IMR-90 (cell line): ENCODE measurements around the gene FANCG. TPM values are rescaled to one million over a fixed set of nuclear protein-coding genes. Genes with fewer than 3 reads are reported as not detected.
A peak's percentile ranks its signal among the peaks of the same experiment; 100 is the strongest.

ENCODE experiments used
- ATAC-seq: fragments of 200-7000 bp; cut with Tn5 transposase; 2 replicates; pipeline ENCODE4 v1.9.1; 2020; ENCODE audit warnings: low read depth, mild to moderate bottlenecking, moderate library complexity
- BruUV-seq: library from RNA; stranded (reverse); fragments of 400-500 nt; replicated peaks from 2 replicates; lab custom pipeline; 2021; lab: Mats Ljungman, UMichigan
- CTCF ChIA-PET: fragments of 300-600 bp; formaldehyde crosslinking; extraction: SDS; loops from one replicate; lab custom pipeline; 2021; ENCODE audit warnings: antibody characterized with exemption; lab: Yijun Ruan, JAX
- POLR2A ChIA-PET: fragments of 300-600 bp; sonication (Branson Sonifier 250); formaldehyde crosslinking; loops from one replicate; lab custom pipeline; 2022; ENCODE audit warnings: antibody characterized with exemption; ENCODE audit not compliant: unreplicated experiment; lab: Charles Lee
- DNase-seq: peaks from one replicate; pipeline ENCODE4 v3.0.0; 2013
- H2AFZ ChIP-seq: replicated peaks from 2 replicates; pipeline ENCODE3; 2013; ENCODE audit warnings: low read length, mild to moderate bottlenecking; ENCODE audit not compliant: poor library complexity
- H2AK5ac ChIP-seq: 2 replicates; pipeline ENCODE4 v1.6.1; 2013; ENCODE audit warnings: low read depth, low read length, inconsistent platforms
- H2AK9ac ChIP-seq: replicated peaks from 2 replicates; pipeline ENCODE3; 2013; ENCODE audit warnings: mild to moderate bottlenecking, low read depth, low read length, moderate library complexity; ENCODE audit not compliant: poor library complexity
- H2BK120ac ChIP-seq: 2 replicates; pipeline ENCODE4 v1.6.1; 2013; ENCODE audit warnings: low read depth, low read length, inconsistent platforms
- H2BK15ac ChIP-seq: 3 replicates; pipeline ENCODE4 v1.6.1; 2013; ENCODE audit warnings: low read depth, low read length, inconsistent platforms
- H2BK20ac ChIP-seq: 2 replicates; pipeline ENCODE4 v1.6.1; 2013; ENCODE audit warnings: low read depth, mild to moderate bottlenecking, inconsistent platforms, low read length, moderate library complexity
- H2BK5ac ChIP-seq: 2 replicates; pipeline ENCODE4 v1.6.1; 2013; ENCODE audit warnings: mild to moderate bottlenecking, low read depth, low read length, inconsistent platforms; ENCODE audit not compliant: poor library complexity, severe bottlenecking
- H3K14ac ChIP-seq: replicated peaks from 2 replicates; pipeline ENCODE4 v1.6.1; 2013; ENCODE audit warnings: low read depth, low read length, inconsistent platforms
- H3K18ac ChIP-seq: 2 replicates; pipeline ENCODE4 v1.6.1; 2013; ENCODE audit warnings: low read depth, low read length, control low read depth
- H3K23ac ChIP-seq: 2 replicates; pipeline ENCODE4 v1.6.1; 2013; ENCODE audit warnings: low read depth, low read length, inconsistent platforms
- H3K27ac ChIP-seq: 2 replicates; pipeline ENCODE4 v1.5.1; 2013; ENCODE audit warnings: mild to moderate bottlenecking, control low read depth, low read length; ENCODE audit not compliant: insufficient read depth
- H3K27me3 ChIP-seq: 2 replicates; pipeline ENCODE4 v1.6.1; 2013; ENCODE audit warnings: low read length; ENCODE audit not compliant: control insufficient read depth, insufficient read depth
- H3K36me3 ChIP-seq: 2 replicates; pipeline ENCODE4 v1.6.1; 2013; ENCODE audit warnings: low read length, mixed read lengths; ENCODE audit not compliant: control insufficient read depth, insufficient read depth
- H3K4ac ChIP-seq: 2 replicates; pipeline ENCODE4 v1.6.1; 2013; ENCODE audit warnings: low read depth, low read length, inconsistent platforms
- H3K4me1 ChIP-seq: 2 replicates; pipeline ENCODE4 v1.6.1; 2013; ENCODE audit warnings: low read length, mixed read lengths; ENCODE audit not compliant: control insufficient read depth, insufficient read depth
- H3K4me2 ChIP-seq: 2 replicates; pipeline ENCODE4 v1.6.1; 2013; ENCODE audit warnings: low read depth, mild to moderate bottlenecking, control low read depth, low read length, moderate library complexity
- H3K4me3 ChIP-seq: 2 replicates; pipeline ENCODE4 v1.5.1; 2013; ENCODE audit warnings: low read depth, mild to moderate bottlenecking, control low read depth, low read length, moderate library complexity; ENCODE audit not compliant: insufficient read depth
- H3K56ac ChIP-seq: 2 replicates; pipeline ENCODE4 v1.6.1; 2013; ENCODE audit warnings: low read length, inconsistent platforms; ENCODE audit not compliant: insufficient read depth; ENCODE audit errors: extremely low read depth
- H3K79me1 ChIP-seq, 2 experiments: 2 replicates each; pipeline ENCODE4 v1.6.1; 2013; ENCODE audit warnings: low read length in 2 of 2, inconsistent platforms in 1 of 2, low read depth in 1 of 2
- H3K9ac ChIP-seq: 2 replicates; pipeline ENCODE4 v1.6.1; 2013; ENCODE audit warnings: low read depth, low read length, control low read depth
- H3K9me1 ChIP-seq: 2 replicates; pipeline ENCODE4 v1.6.1; 2013; ENCODE audit warnings: low read length, inconsistent platforms; ENCODE audit not compliant: insufficient read depth
- H3K9me3 ChIP-seq: 2 replicates; pipeline ENCODE4 v1.6.1; 2013; ENCODE audit warnings: low read length; ENCODE audit not compliant: control insufficient read depth, insufficient read depth
- H4K20me1 ChIP-seq: 2 replicates; pipeline ENCODE4 v1.6.1; 2013; ENCODE audit warnings: low read length, inconsistent platforms; ENCODE audit not compliant: insufficient read depth
- H4K5ac ChIP-seq: 2 replicates; pipeline ENCODE4 v1.6.1; 2013; ENCODE audit warnings: mild to moderate bottlenecking, low read depth, low read length, control low read depth
- H4K8ac ChIP-seq, 2 experiments: 2 replicates each; pipeline ENCODE4 v1.6.1; 2013; ENCODE audit warnings: low read depth in 2 of 2, low read length in 2 of 2, control low read depth in 1 of 2, inconsistent platforms in 1 of 2
- H4K91ac ChIP-seq: 2 replicates; pipeline ENCODE4 v1.6.1; 2013; ENCODE audit warnings: low read depth, low read length, inconsistent platforms; ENCODE audit not compliant: insufficient read depth
- BHLHE40 ChIP-seq: fragments of 150-350 bp; IDR thresholded peaks from 2 replicates; pipeline ENCODE4 v1.6.1; 2016; ENCODE audit warnings: mild to moderate bottlenecking, low read depth, low read length
- CEBPB ChIP-seq: IDR thresholded peaks from 2 replicates; pipeline ENCODE4 v1.6.1; 2012; ENCODE audit warnings: low read depth, low read length, improper control_type of control experiment
- ELK1 ChIP-seq: fragments of 150-350 bp; IDR thresholded peaks from 2 replicates; pipeline ENCODE4 v1.6.1; 2016; ENCODE audit warnings: low read depth, mild to moderate bottlenecking, low read length, moderate library complexity, borderline replicate concordance
- FOS ChIP-seq: fragments of 150-350 bp; IDR thresholded peaks from 2 replicates; pipeline ENCODE4 v1.6.1; 2016; ENCODE audit warnings: low read depth, low read length
- MAFK ChIP-seq: IDR thresholded peaks from 2 replicates; pipeline ENCODE4 v1.6.1; 2012; ENCODE audit warnings: low read depth, low read length, improper control_type of control experiment
- MAZ ChIP-seq: IDR thresholded peaks from 2 replicates; pipeline ENCODE4 v1.6.1; 2012; ENCODE audit warnings: low read depth, mild to moderate bottlenecking, low read length, improper control_type of control experiment, moderate library complexity, borderline replicate concordance
- NFE2L2 ChIP-seq: fragments of 150-350 bp; IDR thresholded peaks from 2 replicates; pipeline ENCODE4 v1.6.1; 2016; ENCODE audit warnings: low read depth, mild to moderate bottlenecking, low read length
- POLR2A ChIP-seq: IDR thresholded peaks from 2 replicates; pipeline ENCODE4 v1.6.1; 2012; ENCODE audit warnings: mild to moderate bottlenecking, low read depth, low read length
- RCOR1 ChIP-seq: IDR thresholded peaks from 2 replicates; pipeline ENCODE4 v1.6.1; 2012; ENCODE audit warnings: mild to moderate bottlenecking, low read length, improper control_type of control experiment; ENCODE audit not compliant: insufficient replicate concordance
- SMC3 ChIP-seq: fragments of 150-350 bp; IDR thresholded peaks from 2 replicates; pipeline ENCODE4 v1.6.1; 2016; ENCODE audit warnings: low read depth, mild to moderate bottlenecking, antibody characterized with exemption, low read length, moderate library complexity
- WGBS, 2 experiments: methylation state at CpG; one replicate each; pipeline versions ENCODE4 v1.1.5 to v1.1.7; 2013; ENCODE audit warnings: missing lambda C conversion rate in 2 of 2; ENCODE audit not compliant: insufficient read length in 1 of 2; ENCODE audit errors: extremely low coverage in 2 of 2; 5-methylcytosine and 5-hydroxymethylcytosine counted together
- dilution Hi-C: fragments of 300-500 bp; cut with HindIII; formaldehyde crosslinking; loops from one replicate; pipeline ENCODE4 v1.14.3; 2018; ENCODE audit warnings: low sequenced_read_pairs; ENCODE audit not compliant: unreplicated experiment
- in situ Hi-C: fragments of 300-500 bp; cut with MboI; formaldehyde crosslinking; loops from 3 replicates; pipeline ENCODE4 v1.14.3; 2019; ENCODE audit warnings: low sequenced_read_pairs, inconsistent platforms, mixed read lengths
- intact Hi-C: fragments of 100-400 bp; cut with micrococcal nuclease; formaldehyde crosslinking; loops from 2 replicates; pipeline ENCODE4 v1.10.0; 2022
- polyA plus RNA-seq, 3 experiments: library from polyadenylated mRNA; depleted of rRNA; stranded (reverse); fragments of >200 nt; gene quantifications; 2 replicates each; pipeline ENCODE4 v1.2.3, GENCODE V29; 2012; ENCODE audit warnings: low replicate concordance in 1 of 3
- total RNA-seq: library from RNA; depleted of rRNA; stranded (reverse); fragments of >200 nt; gene quantifications from 2 replicates; pipeline ENCODE4 v1.2.3, GENCODE V29; 2012

The FANCG gene
- total and polyA plus RNA-seq, 2 of the 4 experiments (the other 2 are of a cell fraction): 16.1 to 19.3 TPM

DNA sequence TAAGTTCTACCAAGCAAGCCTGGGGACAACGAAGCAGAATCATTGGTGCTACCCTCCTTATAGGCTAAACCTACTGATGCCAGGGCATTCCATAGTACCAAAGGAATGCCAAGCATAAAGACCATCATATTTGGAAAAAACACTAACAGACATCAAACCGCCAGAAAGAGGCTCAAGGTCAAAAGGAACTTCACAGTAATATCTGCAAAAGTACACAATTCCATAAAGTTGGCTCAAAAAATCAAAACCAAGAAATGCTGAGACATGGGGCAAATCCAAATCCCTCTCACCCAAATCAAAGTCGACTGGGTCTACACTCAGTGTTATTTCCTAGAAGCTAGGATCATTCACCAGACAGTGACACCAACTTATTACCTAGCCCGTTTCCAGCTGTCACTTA, 10.7 kb downstream of the FANCG start:
- dilution Hi-C loops: no loop called here
- Histone ChIP-seq H3K36me3 (peaks cover 38% of the 10 kb centered on the region), H3K4me3 (no peak overlapping the region)

More for the DNA sequence above, 10.7 kb downstream of the FANCG start:
- no peak overlapping the region for H4K8ac ChIP-seq
- no CpG with 5 or more reads among the region's 4 CpGs for WGBS, 2 experiments
- intact Hi-C loops: no loop called here
- peak overlapping the region; percentile 42; the same call in 1 of the 2 replicates for H3K4me2 ChIP-seq
- no peak overlapping the region for H2AK5ac ChIP-seq
- no peak overlapping the region for H2AFZ ChIP-seq
- no peak overlapping the region for H3K18ac ChIP-seq
- peaks cover 30% of the 10 kb centered on the region for H3K9me1 ChIP-seq
- no peak overlapping the region for H3K9ac ChIP-seq
- POLR2A ChIA-PET: interaction anchor here (0.6 to 0.7 kb wide), 4 partner anchors 25 to 80 kb away, joined by 3 to 16 read pairs (median 4); partner anchors contain the start of gene DNAJB5
- no peak for DNase-seq
- H3K27ac ChIP-seq: no peak overlapping the region
- H3K4me1 ChIP-seq: peaks cover 12% of the 10 kb centered on the region
- CTCF ChIA-PET: no interaction called here
- H4K91ac ChIP-seq: no peak overlapping the region
- no peak overlapping the region for H2BK15ac ChIP-seq
- no peak for ATAC-seq
- H2BK20ac ChIP-seq: no peak overlapping the region
- no peaks in the 10 kb centered on the region for H3K27me3 ChIP-seq
- H3K23ac ChIP-seq: no peak overlapping the region
- no peak overlapping the region for H2BK120ac ChIP-seq
- BruUV-seq: no TSS peak
- no peaks in the 10 kb centered on the region for H3K9me3 ChIP-seq
- no peak overlapping the region for H3K14ac ChIP-seq
- TF ChIP-seq MAFK (no peak), BHLHE40 (no peak), RCOR1 (no peak), FOS (no peak), MAZ (no peak), NFE2L2 (no peak), CEBPB (no peak), POLR2A (no peak), SMC3 (no peak), ELK1 (no peak)
- no peak overlapping the region for H4K5ac ChIP-seq
- peaks cover 69% of the 10 kb centered on the region for H4K20me1 ChIP-seq
- no peak overlapping the region for H2AK9ac ChIP-seq
- H3K56ac ChIP-seq: no peak overlapping the region
- H3K79me1 ChIP-seq: peaks cover 17 to 70% of the 10 kb centered on the region in 2 experiments
- H2BK5ac ChIP-seq: no peak overlapping the region
- no peak overlapping the region for H3K4ac ChIP-seq
- in situ Hi-C loops: no loop called here
